ENCODE results near the gene ST6GALNAC3.

ST6GALNAC3 gene

DNA sequence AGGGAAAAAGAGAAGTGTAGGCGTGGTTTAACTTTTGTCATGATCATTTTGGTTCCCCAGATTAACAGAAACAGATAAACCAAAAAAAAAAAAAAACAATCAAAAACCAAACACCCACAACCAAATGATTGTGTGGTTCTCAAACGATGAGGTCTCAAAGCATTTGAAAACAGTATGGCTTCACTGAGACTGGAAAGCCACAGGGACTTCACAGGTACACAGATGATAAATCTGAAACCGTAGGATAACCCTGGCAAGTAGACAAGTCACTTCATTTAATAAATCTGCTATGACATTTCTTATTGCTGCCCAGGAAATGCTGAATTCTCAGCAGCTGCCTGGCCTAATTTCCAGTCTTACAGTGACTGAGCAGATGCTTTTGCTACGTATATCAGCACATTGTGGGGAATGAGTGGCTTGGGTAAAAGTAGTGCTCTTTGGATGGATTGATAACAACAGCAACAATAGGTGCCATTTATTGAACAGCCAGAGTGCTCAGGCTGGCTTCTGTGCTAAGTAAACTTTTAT, 6.1 kb downstream of the ST6GALNAC3 start:
- TF ChIP-seq, protein P1, sequence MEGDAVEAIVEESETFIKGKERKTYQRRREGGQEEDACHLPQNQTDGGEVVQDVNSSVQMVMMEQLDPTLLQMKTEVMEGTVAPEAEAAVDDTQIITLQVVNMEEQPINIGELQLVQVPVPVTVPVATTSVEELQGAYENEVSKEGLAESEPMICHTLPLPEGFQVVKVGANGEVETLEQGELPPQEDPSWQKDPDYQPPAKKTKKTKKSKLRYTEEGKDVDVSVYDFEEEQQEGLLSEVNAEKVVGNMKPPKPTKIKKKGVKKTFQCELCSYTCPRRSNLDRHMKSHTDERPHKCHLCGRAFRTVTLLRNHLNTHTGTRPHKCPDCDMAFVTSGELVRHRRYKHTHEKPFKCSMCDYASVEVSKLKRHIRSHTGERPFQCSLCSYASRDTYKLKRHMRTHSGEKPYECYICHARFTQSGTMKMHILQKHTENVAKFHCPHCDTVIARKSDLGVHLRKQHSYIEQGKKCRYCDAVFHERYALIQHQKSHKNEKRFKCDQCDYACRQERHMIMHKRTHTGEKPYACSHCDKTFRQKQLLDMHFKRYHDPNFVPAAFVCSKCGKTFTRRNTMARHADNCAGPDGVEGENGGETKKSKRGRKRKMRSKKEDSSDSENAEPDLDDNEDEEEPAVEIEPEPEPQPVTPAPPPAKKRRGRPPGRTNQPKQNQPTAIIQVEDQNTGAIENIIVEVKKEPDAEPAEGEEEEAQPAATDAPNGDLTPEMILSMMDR (IDR thresholded peaks at IDR 0.05; ENCODE audit: low read depth, low read length, missing control alignments) = no peak
- DNase-seq (ENCODE audit: low read depth) = no peak
- in situ Hi-C loops (cut with HindIII; ENCODE audit: low sequenced_read_pairs) = no loop called here
- H3K4me3 ChIP-seq (ENCODE audit: low read depth, low read length) = no peak overlapping the region

DNA sequence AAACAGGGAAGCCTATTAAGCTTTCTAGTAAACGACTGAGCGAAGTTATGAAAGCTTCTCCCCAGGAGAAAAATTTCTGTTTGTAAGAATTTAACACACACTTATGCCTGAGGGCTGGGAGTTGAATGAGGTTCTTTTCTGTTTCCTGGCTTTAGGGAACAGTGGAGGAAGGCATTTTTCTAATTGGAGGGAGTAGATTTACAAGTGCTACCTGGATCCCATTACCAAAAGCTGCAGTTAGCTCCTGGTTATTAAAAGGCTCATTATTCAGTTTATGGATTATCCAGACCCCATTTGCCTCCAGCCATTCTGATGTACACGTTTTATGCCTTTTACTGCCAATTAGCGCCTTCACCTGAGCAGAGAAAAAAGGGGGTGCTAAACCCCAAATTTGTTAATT, 7.5 kb downstream of the ST6GALNAC3 start:
- no peak overlapping the region for H3K4me3 ChIP-seq (ENCODE audit: low read depth, low read length)
- TF ChIP-seq, protein P1 (IDR thresholded peaks at IDR 0.05; ENCODE audit: low read depth, low read length, missing control alignments) = no peak
- in situ Hi-C loops (cut with HindIII; ENCODE audit: low sequenced_read_pairs) = no loop called here
- DNase-seq (ENCODE audit: low read depth) = no peak

DNA sequence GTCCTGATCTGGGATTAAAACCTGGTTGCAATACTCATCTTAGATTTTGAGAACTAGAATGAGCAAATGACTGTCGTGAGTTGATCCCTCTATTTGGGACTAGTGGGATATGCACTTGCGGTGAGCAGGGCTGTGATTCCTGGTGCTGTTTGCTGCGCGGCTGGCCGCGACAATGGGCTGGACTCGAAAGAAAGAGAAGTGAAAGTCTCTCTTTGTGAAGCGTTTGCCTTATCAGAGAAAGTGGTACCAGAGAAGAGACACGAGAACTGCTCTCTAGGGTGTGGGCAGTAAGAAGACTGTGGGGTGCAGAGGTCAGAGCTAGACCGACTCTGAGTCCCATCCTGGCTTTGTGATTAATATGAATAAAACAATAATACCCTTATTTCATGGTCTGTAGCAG, 8.6 kb downstream of the ST6GALNAC3 start:
- no peak for DNase-seq (ENCODE audit: low read depth)
- H3K4me3 ChIP-seq (ENCODE audit: low read depth, low read length) = no peak overlapping the region
- in situ Hi-C loops (cut with HindIII; ENCODE audit: low sequenced_read_pairs) = no loop called here
- TF ChIP-seq, protein P1 (IDR thresholded peaks at IDR 0.05; ENCODE audit: low read depth, low read length, missing control alignments) = no peak

DNA sequence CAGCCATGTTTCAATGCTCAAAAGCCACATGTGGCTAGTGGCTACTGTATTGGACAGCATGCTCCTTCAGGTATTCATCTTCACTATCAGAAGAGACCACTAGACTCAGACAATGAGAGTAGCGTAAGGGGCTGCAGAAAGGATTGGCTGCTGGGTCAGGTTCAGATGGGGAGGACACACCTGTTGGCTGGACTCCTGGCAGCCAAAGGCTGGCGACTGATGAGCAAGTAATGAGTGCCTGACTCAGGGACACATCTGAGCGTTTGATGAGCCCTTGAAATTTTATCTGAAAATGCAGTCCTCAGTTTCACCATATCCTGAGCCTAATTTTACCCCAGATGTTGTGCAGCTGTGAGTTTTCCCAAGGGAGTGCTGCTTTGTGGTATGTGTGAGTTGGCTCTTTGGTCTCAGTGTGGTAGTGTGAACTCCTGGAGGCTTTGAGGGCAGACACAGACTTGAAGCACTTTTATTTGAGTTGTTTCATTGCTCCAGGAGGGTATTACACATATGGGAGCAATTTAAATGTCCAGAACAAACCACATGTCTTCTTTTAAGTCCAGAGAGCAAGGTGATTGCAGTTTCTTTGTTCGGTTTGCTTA, 9.6 kb downstream of the ST6GALNAC3 start:
- H3K4me3 ChIP-seq (ENCODE audit: low read depth, low read length) = no peak overlapping the region
- TF ChIP-seq, protein P1 (IDR thresholded peaks at IDR 0.05; ENCODE audit: low read depth, low read length, missing control alignments) = no peak
- no peak for DNase-seq (ENCODE audit: low read depth)
- in situ Hi-C loops (cut with HindIII; ENCODE audit: low sequenced_read_pairs) = no loop called here

DNA sequence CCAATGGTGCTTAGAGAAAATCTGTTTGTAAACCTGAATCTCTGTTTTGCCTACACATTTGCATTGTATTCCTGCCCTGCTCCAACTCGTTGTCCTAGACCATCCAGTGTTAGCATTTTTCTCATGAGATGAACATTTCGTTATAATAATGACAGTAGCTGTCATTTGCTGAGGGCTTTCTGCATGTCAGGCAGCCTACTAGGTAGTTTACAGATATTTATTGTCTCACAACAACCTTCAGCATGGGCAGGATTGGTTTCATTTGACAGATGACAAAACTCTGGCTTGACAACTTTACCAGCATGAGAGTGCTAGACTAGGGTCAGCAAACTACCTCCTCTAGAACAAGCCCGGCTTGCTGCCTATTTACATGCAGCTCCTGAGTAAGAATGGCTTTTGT, 10.1 kb downstream of the ST6GALNAC3 start:
- in situ Hi-C loops (cut with HindIII; ENCODE audit: low sequenced_read_pairs) = no loop called here
- TF ChIP-seq, protein P1 (IDR thresholded peaks at IDR 0.05; ENCODE audit: low read depth, low read length, missing control alignments) = no peak
- no peak for DNase-seq (ENCODE audit: low read depth)
- no peak overlapping the region for H3K4me3 ChIP-seq (ENCODE audit: low read depth, low read length)

DNA sequence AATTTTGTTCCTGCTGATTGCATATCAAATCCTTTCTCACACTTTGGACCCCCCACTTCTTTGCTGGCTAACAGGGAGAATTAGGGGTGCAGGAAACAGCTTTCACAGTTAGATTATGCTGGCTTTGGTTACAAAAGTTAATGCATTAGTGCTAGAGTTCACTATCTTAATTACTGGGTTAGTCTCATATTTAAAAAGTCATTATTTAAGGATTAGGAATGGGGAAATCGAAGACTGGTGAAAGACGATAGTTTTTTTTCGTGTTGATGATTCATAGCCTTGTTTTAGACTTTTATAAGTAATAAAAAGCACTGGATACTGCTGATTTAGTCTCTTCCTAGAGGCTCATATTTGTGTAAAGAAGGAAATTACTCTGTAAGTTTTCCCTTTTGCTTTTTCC, 11.6 kb downstream of the ST6GALNAC3 start:
- DNase-seq (ENCODE audit: low read depth) = no peak
- no peak overlapping the region for H3K4me3 ChIP-seq (ENCODE audit: low read depth, low read length)
- in situ Hi-C loops (cut with HindIII; ENCODE audit: low sequenced_read_pairs) = no loop called here
- TF ChIP-seq, protein P1 (IDR thresholded peaks at IDR 0.05; ENCODE audit: low read depth, low read length, missing control alignments) = no peak
